ENCODE results near the gene ATP1A3. TPM values are rescaled to one million over a fixed set of nuclear protein-coding genes. Genes with fewer than 3 reads are reported as not detected.
"Not testable (repeated sequence)": the region's sequence is repeated elsewhere in the genome, so short reads cannot be mapped to it uniquely, and the experiment has no call there.

ATP1A3 gene
- total RNA-seq, 2 donors from 2014 or later, result 0.69 to 1.0 TPM

GRCh38 chr19:42034640-42035391 lies 40.8 kb upstream of the ATP1A3 start:
- H3K36me3 ChIP-seq (ENCODE audit: control insufficient read depth, insufficient read depth, low read length); H3K9me3 Mint-ChIP-seq; H3K9me3 ChIP-seq (ENCODE audit: control insufficient read depth, low read length); H3K36me3 Mint-ChIP-seq (ENCODE audit: low read depth); H3K27me3 Mint-ChIP-seq (ENCODE audit: insufficient read depth); H3K4me1 ChIP-seq (ENCODE audit: control insufficient read depth, insufficient read depth, low read length); H3K4me3 ChIP-seq (ENCODE audit: low read length); H3K27ac ChIP-seq (ENCODE audit: low read depth, low read length); H3K4me1 Mint-ChIP-seq; H3K27me3 ChIP-seq (ENCODE audit: control insufficient read depth, insufficient read depth, low read length, poor library complexity, severe bottlenecking); H3K9ac ChIP-seq (ENCODE audit: extremely low read depth, low read length, poor library complexity, severe bottlenecking): not testable (repeated sequence)
- WGBS, 2 experiments (ENCODE audit: insufficient coverage in 1 of 2, insufficient read length in 1 of 2), result 66% methylated on average over 6 to 16 of the region's 17 CpGs
- TF ChIP-seq, protein P1, sequence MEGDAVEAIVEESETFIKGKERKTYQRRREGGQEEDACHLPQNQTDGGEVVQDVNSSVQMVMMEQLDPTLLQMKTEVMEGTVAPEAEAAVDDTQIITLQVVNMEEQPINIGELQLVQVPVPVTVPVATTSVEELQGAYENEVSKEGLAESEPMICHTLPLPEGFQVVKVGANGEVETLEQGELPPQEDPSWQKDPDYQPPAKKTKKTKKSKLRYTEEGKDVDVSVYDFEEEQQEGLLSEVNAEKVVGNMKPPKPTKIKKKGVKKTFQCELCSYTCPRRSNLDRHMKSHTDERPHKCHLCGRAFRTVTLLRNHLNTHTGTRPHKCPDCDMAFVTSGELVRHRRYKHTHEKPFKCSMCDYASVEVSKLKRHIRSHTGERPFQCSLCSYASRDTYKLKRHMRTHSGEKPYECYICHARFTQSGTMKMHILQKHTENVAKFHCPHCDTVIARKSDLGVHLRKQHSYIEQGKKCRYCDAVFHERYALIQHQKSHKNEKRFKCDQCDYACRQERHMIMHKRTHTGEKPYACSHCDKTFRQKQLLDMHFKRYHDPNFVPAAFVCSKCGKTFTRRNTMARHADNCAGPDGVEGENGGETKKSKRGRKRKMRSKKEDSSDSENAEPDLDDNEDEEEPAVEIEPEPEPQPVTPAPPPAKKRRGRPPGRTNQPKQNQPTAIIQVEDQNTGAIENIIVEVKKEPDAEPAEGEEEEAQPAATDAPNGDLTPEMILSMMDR (conservative IDR thresholded peaks at IDR 0.05), result peak; percentile 96
- peak; percentile 85 for DNase-seq
- H3K27ac Mint-ChIP-seq, result peak overlapping the region; percentile 89
- H3K4me3 Mint-ChIP-seq, result peak overlapping the region; percentile 37

- Histone ChIP-seq H3K36me3 (ENCODE audit: control insufficient read depth, insufficient read depth, low read length) (no peaks in the 10 kb centered on the region), H3K9ac (ENCODE audit: extremely low read depth, low read length, poor library complexity, severe bottlenecking) (no peak overlapping the region), H3K4me3 (ENCODE audit: low read length) (no peak overlapping the region), H3K27me3 (ENCODE audit: control insufficient read depth, insufficient read depth, low read length, poor library complexity, severe bottlenecking) (peaks cover 6% of the 10 kb centered on the region), H3K4me1 (ENCODE audit: control insufficient read depth, insufficient read depth, low read length) (no peaks in the 10 kb centered on the region), H3K27ac (ENCODE audit: low read depth, low read length) (no peak overlapping the region), H3K9me3 (ENCODE audit: control insufficient read depth, low read length) (no peaks in the 10 kb centered on the region)
- TF ChIP-seq, protein P1 (conservative IDR thresholded peaks at IDR 0.05), result no peak
- peaks cover 6% of the 10 kb centered on the region for H3K4me1 Mint-ChIP-seq
- no peak for DNase-seq
- no peak overlapping the region for H3K4me3 Mint-ChIP-seq
- H3K27me3 Mint-ChIP-seq (ENCODE audit: insufficient read depth), result peaks cover 4% of the 10 kb centered on the region
- no peak overlapping the region for H3K27ac Mint-ChIP-seq
- no peaks in the 10 kb centered on the region for H3K9me3 Mint-ChIP-seq
- H3K36me3 Mint-ChIP-seq (ENCODE audit: low read depth), result peaks cover 6% of the 10 kb centered on the region
- WGBS, 2 experiments (ENCODE audit: insufficient coverage in 1 of 2, insufficient read length in 1 of 2), result 90 to 95% methylated on average over 3 to 5 of the region's 5 CpGs
Observed at GRCh38 chr19:42033413-42033812, 39.4 kb upstream of the ATP1A3 start.

DNA sequence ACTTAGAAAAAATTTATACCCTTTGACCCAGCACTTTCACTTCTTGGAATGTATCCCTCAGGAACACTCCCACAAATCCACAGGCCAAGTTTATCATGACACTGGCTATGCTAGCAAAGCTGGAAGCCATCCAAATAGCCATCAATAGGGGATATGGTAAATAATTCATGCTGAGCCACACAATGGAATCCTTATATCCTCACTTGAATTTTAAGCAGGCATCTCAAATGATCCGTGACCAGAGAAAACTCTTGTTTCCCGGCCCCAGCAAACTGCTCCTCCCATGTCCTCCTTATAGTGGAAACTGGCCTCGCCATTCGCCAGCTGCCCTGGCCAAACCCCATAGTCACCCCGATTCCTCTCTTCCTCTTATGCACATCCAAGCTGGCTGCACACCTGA lies 38.4 kb upstream of the ATP1A3 start:
- peaks cover 4% of the 10 kb centered on the region for H3K27me3 Mint-ChIP-seq (ENCODE audit: insufficient read depth)
- Histone ChIP-seq H3K27me3 (ENCODE audit: control insufficient read depth, insufficient read depth, low read length, poor library complexity, severe bottlenecking) (peaks cover 6% of the 10 kb centered on the region), H3K4me1 (ENCODE audit: control insufficient read depth, insufficient read depth, low read length) (no peaks in the 10 kb centered on the region), H3K9ac (ENCODE audit: extremely low read depth, low read length, poor library complexity, severe bottlenecking) (no peak overlapping the region), H3K27ac (ENCODE audit: low read depth, low read length) (peak overlapping the region; percentile 21), H3K4me3 (ENCODE audit: low read length) (no peak overlapping the region), H3K9me3 (ENCODE audit: control insufficient read depth, low read length) (no peaks in the 10 kb centered on the region), H3K36me3 (ENCODE audit: control insufficient read depth, insufficient read depth, low read length) (no peaks in the 10 kb centered on the region)
- TF ChIP-seq, protein P1 (conservative IDR thresholded peaks at IDR 0.05), result no peak
- no peak overlapping the region for H3K27ac Mint-ChIP-seq
- no peaks in the 10 kb centered on the region for H3K9me3 Mint-ChIP-seq
- H3K36me3 Mint-ChIP-seq (ENCODE audit: low read depth), result peaks cover 6% of the 10 kb centered on the region
- H3K4me3 Mint-ChIP-seq, result no peak overlapping the region
- peaks cover 8% of the 10 kb centered on the region for H3K4me1 Mint-ChIP-seq
- 45 to 64% methylated on average over 5 of the region's 5 CpGs for WGBS, 2 experiments (ENCODE audit: insufficient coverage in 1 of 2, insufficient read length in 1 of 2)
- peak; percentile 71 for DNase-seq
